ENCODE data around the gene PTPRU.

DNA sequence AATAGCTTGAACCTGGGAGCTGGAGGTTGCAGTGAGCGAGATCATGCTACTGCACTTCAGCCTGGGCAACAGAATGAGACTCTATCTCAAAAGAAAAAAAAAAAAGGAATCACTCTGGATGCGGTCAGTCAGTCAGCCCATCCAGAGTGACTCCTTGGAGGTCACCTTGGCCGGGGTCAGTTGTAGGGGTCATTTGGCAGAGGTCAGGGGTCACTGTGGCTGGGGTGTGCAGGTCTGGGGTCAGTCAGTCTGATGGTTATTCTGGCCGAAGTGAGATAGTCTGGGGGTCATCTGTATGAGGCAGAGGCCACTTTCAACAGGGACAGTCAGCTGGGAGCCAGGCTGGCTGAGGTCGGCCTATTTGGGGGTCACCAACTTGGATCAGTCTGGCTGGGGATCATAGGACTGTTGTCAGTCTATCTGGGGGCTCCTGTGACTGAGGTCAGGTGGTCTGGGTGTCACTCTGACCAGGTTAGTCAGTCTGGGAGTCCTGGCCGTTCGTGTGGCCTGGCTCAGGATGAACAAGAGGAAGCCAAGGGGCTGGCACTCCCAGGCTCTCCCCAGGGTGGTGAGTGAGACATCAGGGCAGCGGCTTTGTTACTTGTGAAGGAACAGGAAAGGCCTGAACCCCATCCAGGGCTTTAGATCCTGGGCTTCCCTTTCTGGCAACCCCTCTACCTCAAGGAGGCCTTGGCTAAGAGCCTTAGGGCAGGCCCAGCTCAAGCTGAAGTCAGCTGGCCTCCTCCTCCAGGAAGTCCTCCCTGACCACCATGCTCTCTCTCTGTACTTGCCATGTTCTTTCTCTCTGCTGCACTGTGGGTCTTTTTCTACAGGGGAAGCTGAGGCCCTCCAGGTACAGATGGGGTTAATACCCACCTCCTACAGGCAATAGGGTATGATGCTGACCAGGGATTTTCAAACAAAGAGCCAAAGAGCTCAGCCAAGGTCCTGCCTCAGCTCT is 15.1 kb downstream of the PTPRU start:
- TF ChIP-seq, protein P1, sequence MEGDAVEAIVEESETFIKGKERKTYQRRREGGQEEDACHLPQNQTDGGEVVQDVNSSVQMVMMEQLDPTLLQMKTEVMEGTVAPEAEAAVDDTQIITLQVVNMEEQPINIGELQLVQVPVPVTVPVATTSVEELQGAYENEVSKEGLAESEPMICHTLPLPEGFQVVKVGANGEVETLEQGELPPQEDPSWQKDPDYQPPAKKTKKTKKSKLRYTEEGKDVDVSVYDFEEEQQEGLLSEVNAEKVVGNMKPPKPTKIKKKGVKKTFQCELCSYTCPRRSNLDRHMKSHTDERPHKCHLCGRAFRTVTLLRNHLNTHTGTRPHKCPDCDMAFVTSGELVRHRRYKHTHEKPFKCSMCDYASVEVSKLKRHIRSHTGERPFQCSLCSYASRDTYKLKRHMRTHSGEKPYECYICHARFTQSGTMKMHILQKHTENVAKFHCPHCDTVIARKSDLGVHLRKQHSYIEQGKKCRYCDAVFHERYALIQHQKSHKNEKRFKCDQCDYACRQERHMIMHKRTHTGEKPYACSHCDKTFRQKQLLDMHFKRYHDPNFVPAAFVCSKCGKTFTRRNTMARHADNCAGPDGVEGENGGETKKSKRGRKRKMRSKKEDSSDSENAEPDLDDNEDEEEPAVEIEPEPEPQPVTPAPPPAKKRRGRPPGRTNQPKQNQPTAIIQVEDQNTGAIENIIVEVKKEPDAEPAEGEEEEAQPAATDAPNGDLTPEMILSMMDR (IDR thresholded peaks at IDR 0.05; ENCODE audit: low read depth, low read length), result no peak
- TF ChIP-seq POLR2A (IDR thresholded peaks at IDR 0.05; ENCODE audit: extremely low read depth, insufficient read length), result no peak
- no peak for TF ChIP-seq MYC (IDR thresholded peaks at IDR 0.05; ENCODE audit: low read depth, low read length)
